AG04450 (cell line): ENCODE data around the gene ABHD11. TPM values are rescaled to one million over a fixed set of nuclear protein-coding genes. Genes with fewer than 3 reads are reported as not detected.

Experiments used
- CTCF ChIA-PET: fragments of 300-600, 350-600 bp; formaldehyde crosslinking; extraction: SDS; loops from one replicate; lab custom pipeline; 2022; ENCODE audit warnings: antibody characterized with exemption, inconsistent platforms; lab: Charles Lee
- POLR2A ChIA-PET: fragments of 350-600 bp; formaldehyde crosslinking; extraction: SDS; loops from one replicate; lab custom pipeline; 2021; ENCODE audit warnings: antibody characterized with exemption, inconsistent platforms; lab: Yijun Ruan, JAX
- DNase-seq: peaks from one replicate; pipeline ENCODE4 v3.0.0-alpha.2; 2011; ENCODE audit warnings: low read depth, low spot score
- H3K27ac ChIP-seq: one replicate; pipeline ENCODE4 v1.5.1; 2012; ENCODE audit warnings: low read depth, low read length, control low read depth
- H3K27me3 ChIP-seq: one replicate; pipeline ENCODE4 v1.6.0; 2012; ENCODE audit warnings: low read length; ENCODE audit not compliant: control insufficient read depth, insufficient read depth
- H3K4me3 ChIP-seq: 2 replicates; pipeline ENCODE4 v1.5.1; 2011; ENCODE audit warnings: mild to moderate bottlenecking, low read depth, low read length, control low read depth
- H3K9me3 ChIP-seq: 2 replicates; pipeline ENCODE4 v1.5.1; 2012; ENCODE audit warnings: low read length; ENCODE audit not compliant: control insufficient read depth, insufficient read depth
- CTCF ChIP-seq: IDR thresholded peaks from 2 replicates; pipeline ENCODE4 v1.5.1; 2011; ENCODE audit warnings: low read depth, low read length, control low read depth, inconsistent platforms
- polyA plus RNA-seq: library from polyadenylated mRNA; depleted of rRNA; stranded (reverse); fragments of >200 nt; gene quantifications from 2 replicates; pipeline ENCODE4 v1.2.3, GENCODE V29; 2011

ABHD11 gene
- polyA plus RNA-seq, 1 experiment, result 5.1 TPM

DNA sequence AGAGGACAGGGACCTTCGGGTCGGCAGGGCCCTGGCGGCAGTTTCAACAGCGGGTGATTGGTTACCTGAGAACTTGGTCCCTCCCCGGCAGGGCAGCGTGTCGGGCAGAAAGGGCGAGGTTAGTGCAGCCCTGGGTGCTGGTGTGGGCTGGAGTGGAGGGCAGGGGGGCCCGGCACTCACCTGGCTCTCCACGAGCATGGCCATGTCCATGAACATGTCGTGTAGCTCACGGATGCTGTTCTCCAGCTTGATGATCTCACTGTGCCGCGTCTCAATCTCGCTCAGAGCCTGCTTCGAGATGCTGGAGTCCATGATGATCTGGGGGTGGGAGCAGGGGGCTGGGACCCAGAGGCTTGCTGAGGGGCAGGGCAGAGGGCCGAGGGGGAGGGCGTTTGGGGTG is 35.9 kb downstream of the ABHD11 start:
- Histone ChIP-seq H3K27ac (no peak overlapping the region), H3K9me3 (no peaks in the 10 kb centered on the region), H3K4me3 (no peak overlapping the region), H3K27me3 (no peaks in the 10 kb centered on the region)
- no peak for TF ChIP-seq CTCF
- ChIA-PET CTCF (interaction anchor here (0.6 to 3.6 kb wide), 2 partner anchors 12 to 96 kb away, joined by 3 to 17 read pairs; no protein-coding TSS in a partner anchor), POLR2A (interaction anchor here (0.6 kb wide), 1 partner anchor 125 kb away, joined by 5 read pairs; the partner anchor contains the start of gene TBL2)
- DNase-seq, result no peak

DNA sequence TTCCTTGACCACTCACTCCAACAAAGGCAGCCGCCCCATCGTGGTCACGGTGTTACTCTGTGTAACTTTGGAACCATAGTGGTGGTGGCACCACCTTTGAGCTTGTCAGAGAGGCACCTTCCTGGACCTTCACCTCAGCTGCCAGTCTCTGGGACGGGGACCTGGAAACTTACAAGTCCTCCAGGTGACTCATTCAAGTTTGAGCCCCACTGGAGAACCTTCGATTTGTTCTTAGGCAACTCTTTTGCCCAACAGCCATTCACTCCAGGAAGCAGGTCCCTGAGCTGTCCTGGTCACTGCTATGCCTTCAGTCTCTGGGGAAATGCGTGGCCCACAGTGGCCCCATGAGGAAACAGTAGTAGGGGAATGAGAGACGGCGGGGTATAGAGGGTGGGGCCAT is 36.4 kb downstream of the ABHD11 start:
- DNase-seq, result no peak
- POLR2A ChIA-PET, result interaction anchor here (0.6 kb wide), 2 partner anchors 12 to 124 kb away, joined by 3 to 5 read pairs; partner anchors contain the start of gene TBL2
- H3K27me3 ChIP-seq, result no peaks in the 10 kb centered on the region
- H3K27ac ChIP-seq, result no peak overlapping the region
- no peak for TF ChIP-seq CTCF
- H3K9me3 ChIP-seq, result no peaks in the 10 kb centered on the region
- CTCF ChIA-PET, result interaction anchor here (0.6 to 3.6 kb wide), 2 partner anchors 12 to 96 kb away, joined by 3 to 17 read pairs; no protein-coding TSS in a partner anchor
- no peak overlapping the region for H3K4me3 ChIP-seq

DNA sequence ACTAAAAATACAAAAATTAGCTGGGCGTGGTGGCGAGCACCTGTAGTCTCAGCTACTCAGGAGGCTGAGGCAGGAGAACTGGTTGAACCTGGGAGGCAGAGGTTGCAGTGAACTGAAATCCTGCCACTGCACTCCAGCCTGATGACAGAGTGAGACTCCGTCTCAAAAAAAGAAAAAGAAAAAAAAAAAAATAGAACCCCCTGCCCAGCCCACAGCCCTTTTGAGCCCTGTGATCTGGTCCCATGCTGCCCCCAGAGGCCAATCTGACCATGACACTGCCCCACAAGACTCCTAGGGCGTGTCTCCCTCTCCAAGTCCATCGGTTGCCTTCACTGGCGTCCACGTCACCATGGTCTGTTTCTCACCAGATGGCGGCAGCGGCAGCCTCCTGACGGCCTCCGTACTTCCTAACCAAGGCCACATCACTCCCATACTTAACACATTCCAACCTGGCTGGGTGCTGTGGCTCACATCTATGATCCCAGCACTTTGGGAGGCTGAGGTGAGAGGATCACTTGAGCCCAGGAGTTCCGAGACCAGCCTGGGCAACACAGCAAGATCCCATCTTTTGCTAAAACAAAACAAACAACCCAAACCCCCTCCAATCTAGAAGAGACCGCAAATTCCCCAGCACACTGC is 37.1 kb downstream of the ABHD11 start:
- POLR2A ChIA-PET, result interaction anchor here (0.6 kb wide), 1 partner anchor 12 kb away, joined by 3 read pairs; no protein-coding TSS in a partner anchor
- TF ChIP-seq CTCF, result peak; percentile 60
- Histone ChIP-seq H3K4me3 (no peak overlapping the region), H3K9me3 (no peaks in the 10 kb centered on the region), H3K27ac (no peak overlapping the region), H3K27me3 (no peaks in the 10 kb centered on the region)
- no peak for DNase-seq
- CTCF ChIA-PET, result interaction anchor here (0.6 to 3.6 kb wide), 7 partner anchors 8 to 95 kb away, joined by 3 to 17 read pairs (median 4); no protein-coding TSS in a partner anchor

- Histone ChIP-seq H3K27me3 (no peaks in the 10 kb centered on the region), H3K9me3 (no peaks in the 10 kb centered on the region), H3K27ac (no peak overlapping the region), H3K4me3 (no peak overlapping the region)
- no peak for TF ChIP-seq CTCF
- DNase-seq, result no peak
- CTCF ChIA-PET, result interaction anchor here (0.6 to 1.4 kb wide), 7 partner anchors 9 to 94 kb away, joined by 3 to 6 read pairs (median 4); no protein-coding TSS in a partner anchor
- POLR2A ChIA-PET, result no interaction called here
Measured at GRCh38 chr7:73700581-73701134, 37.9 kb downstream of the ABHD11 start.

- Histone ChIP-seq H3K9me3 (no peaks in the 10 kb centered on the region), H3K27ac (no peak overlapping the region), H3K27me3 (no peaks in the 10 kb centered on the region), H3K4me3 (no peak overlapping the region)
- ChIA-PET CTCF (interaction anchor here (1.4 kb wide), 1 partner anchor 26 kb away, joined by 6 read pairs; no protein-coding TSS in a partner anchor), POLR2A (no interaction called here)
- no peak for TF ChIP-seq CTCF
- DNase-seq, result no peak
Measured at GRCh38 chr7:73700069-73700423, 38.6 kb downstream of the ABHD11 start.
